Esophagus muscularis mucosa (tissue), 4 donors: Measurements from ENCODE around the gene ANXA6. TPM values are rescaled to one million over a fixed set of nuclear protein-coding genes. Genes with fewer than 3 reads are reported as not detected.

ENCODE experiments used
- DNase-seq: peaks from one replicate; pipeline ENCODE4 v3.0.0-alpha.2; 2017; ENCODE audit errors: extremely low spot score
- H3K27ac ChIP-seq, 4 donors: fragments of 200-600 bp; sonication (generic); replicated peaks in 1 of 4; 1 replicate in 3 of 4; 2 replicates in 1 of 4; pipeline ENCODE4 v1.5.1; 2016 to 2019; ENCODE audit warnings: mild to moderate bottlenecking in 1 of 4
- H3K27me3 ChIP-seq, 4 donors: fragments of 200-600 bp; sonication (generic); one replicate each; pipeline versions ENCODE4 v1.5.1 to v1.6.0; 2016 to 2019
- H3K36me3 ChIP-seq, 4 donors: fragments of 200-600 bp; sonication (generic); one replicate each; pipeline ENCODE4 v1.5.1; 2016 to 2019
- H3K4me1 ChIP-seq, 4 donors: fragments of 200-600 bp; sonication (generic); one replicate each; pipeline ENCODE4 v1.5.1; 2016 to 2019
- H3K4me3 ChIP-seq, 4 donors: fragments of 200-600 bp; sonication (generic); 1 replicate in 2 of 4; 2 replicates in 2 of 4; pipeline ENCODE4 v1.5.1; 2016 to 2019; ENCODE audit warnings: mild to moderate bottlenecking in 4 of 4, moderate library complexity in 1 of 4
- H3K9me3 ChIP-seq, 4 donors: fragments of 200-600 bp; sonication (generic); 1 replicate in 3 of 4; 2 replicates in 1 of 4; pipeline ENCODE4 v1.5.1; 2016 to 2019
- CTCF ChIP-seq, 3 experiments: fragments of 200-600 bp in 2 of 3; fragments of 450-650 bp in 1 of 3; sonication (generic) in 2 of 3; IDR thresholded peaks; one replicate each; pipeline ENCODE4 v1.5.1; 2017 to 2019; ENCODE audit warnings: antibody characterized with exemption in 3 of 3, mild to moderate bottlenecking in 2 of 3, moderate library complexity in 1 of 3
- EP300 ChIP-seq: sonication (generic); formaldehyde crosslinking; IDR thresholded peaks from one replicate; pipeline ENCODE4 v1.6.1; 2017; ENCODE audit warnings: antibody characterized with exemption
- POLR2A ChIP-seq: fragments of 450-650 bp; IDR thresholded peaks from one replicate; pipeline ENCODE4 v1.6.1; 2017; ENCODE audit warnings: antibody characterized with exemption, moderate library complexity, mild to moderate bottlenecking, low read depth
- POLR2AphosphoS5 ChIP-seq, 2 donors: sonication (generic); formaldehyde crosslinking; IDR thresholded peaks; one replicate each; pipeline ENCODE4 v1.6.1; 2017; ENCODE audit warnings: antibody characterized with exemption in 2 of 2
- WGBS: methylation state at CpG from one replicate; pipeline ENCODE4 v1.1.5; 2018; 5-methylcytosine and 5-hydroxymethylcytosine counted together
- intact Hi-C: fragments of 100-400 bp; cut with DNase I; formaldehyde crosslinking; loops from one replicate; pipeline ENCODE4 v1.15.1; 2023
- total RNA-seq, 4 donors: library from RNA; depleted of rRNA; stranded (reverse); fragments of >200 nt; gene quantifications; one replicate each; pipeline versions ENCODE4 v1.1.0 to v1.2.1, GENCODE V29; 2016

The ANXA6 gene
- total RNA-seq, 4 donors from 2014 or later = 232 to 442 (median 374) TPM

- Histone ChIP-seq H3K4me1 (peaks cover 37 to 63% (median 61%) of the 10 kb centered on the region in 4 donors), H3K4me3 (peak overlapping the region; percentile 60 to 96 (median 88)), H3K27ac (peak overlapping the region; percentile 88 to 96 (median 94)), H3K36me3 (peaks cover 0 to 6% (median 0%) of the 10 kb centered on the region in 4 donors), H3K27me3 (no peaks in the 10 kb centered on the region), H3K9me3 (no peaks in the 10 kb centered on the region)
- no peak for TF ChIP-seq POLR2A
- no peak for TF ChIP-seq POLR2AphosphoS5 (IDR thresholded peaks at IDR 0.05)
- no peak for TF ChIP-seq EP300
- no peak for TF ChIP-seq CTCF (IDR thresholded peaks at IDR 0.05)
- DNase-seq = no peak
- WGBS = 19% methylated on average over 6 of the region's 6 CpGs
- intact Hi-C loops = no loop called here
Observed at GRCh38 chr5:151158287-151158661, 695 bp upstream of the ANXA6 start.

- Histone ChIP-seq H3K27me3 (no peaks in the 10 kb centered on the region), H3K27ac (peak overlapping the region; percentile 88 to 96 (median 94)), H3K36me3 (peaks cover 0 to 9% (median 0%) of the 10 kb centered on the region in 4 donors), H3K9me3 (no peaks in the 10 kb centered on the region), H3K4me1 (peaks cover 48 to 67% (median 62%) of the 10 kb centered on the region in 4 donors), H3K4me3 (peak overlapping the region; percentile 60 to 96 (median 88))
- TF ChIP-seq POLR2A (no peak), EP300 (no peak), POLR2AphosphoS5 (IDR thresholded peaks at IDR 0.05) (no peak), CTCF (IDR thresholded peaks at IDR 0.05) (peak in 1 of 3 experiments; percentile 6)
- intact Hi-C loops = no loop called here
- 9% methylated on average over 5 of the region's 20 CpGs for WGBS
- DNase-seq = no peak
Observed at GRCh38 chr5:151156507-151157420, 815 bp downstream of the ANXA6 start.

GRCh38 chr5:151155775-151156506, 1.6 kb downstream of the ANXA6 start:
- no peak for DNase-seq
- 44% methylated on average over 4 of the region's 9 CpGs for WGBS

More at GRCh38 chr5:151155775-151156506, 1.6 kb downstream of the ANXA6 start:
- Histone ChIP-seq H3K9me3 (no peaks in the 10 kb centered on the region), H3K27me3 (no peaks in the 10 kb centered on the region), H3K4me3 (peak overlapping the region; percentile 60 to 96 (median 88)), H3K36me3 (peaks cover 0 to 9% (median 0%) of the 10 kb centered on the region in 4 donors), H3K27ac (peak overlapping the region; percentile 88 to 96 (median 94)), H3K4me1 (peaks cover 56 to 75% (median 70%) of the 10 kb centered on the region in 4 donors)
- intact Hi-C loops = no loop called here
- TF ChIP-seq CTCF (IDR thresholded peaks at IDR 0.05) (peak in 1 of 3 experiments; percentile 3), EP300 (no peak), POLR2A (no peak), POLR2AphosphoS5 (IDR thresholded peaks at IDR 0.05) (peak in 1 of 2 donors; percentile 4)
